ENCODE results near the gene BMAL1.

BMAL1 gene

DNA sequence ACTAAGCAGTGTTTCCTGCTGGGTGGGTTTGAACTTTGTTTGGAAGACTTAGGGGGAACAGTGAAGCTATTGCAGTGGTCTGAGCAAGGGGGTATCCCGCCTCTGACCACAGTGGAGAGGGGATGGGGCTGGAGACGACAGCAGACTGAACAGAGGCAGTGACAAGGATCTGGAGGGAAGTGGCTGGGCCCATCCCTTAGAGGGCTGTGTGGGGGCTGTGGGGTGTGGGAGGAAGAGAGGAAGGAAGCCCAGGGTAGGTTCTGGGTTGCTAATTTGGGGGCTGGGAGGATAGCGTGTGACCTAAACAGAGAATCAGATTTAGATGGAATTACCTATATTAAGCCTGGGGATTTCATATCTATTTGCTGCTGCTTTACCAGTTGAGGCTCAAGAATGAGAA is 70.7 kb downstream of the BMAL1 start:
- DNase-seq (ENCODE audit: extremely low read depth, insufficient read length): no peak

DNA sequence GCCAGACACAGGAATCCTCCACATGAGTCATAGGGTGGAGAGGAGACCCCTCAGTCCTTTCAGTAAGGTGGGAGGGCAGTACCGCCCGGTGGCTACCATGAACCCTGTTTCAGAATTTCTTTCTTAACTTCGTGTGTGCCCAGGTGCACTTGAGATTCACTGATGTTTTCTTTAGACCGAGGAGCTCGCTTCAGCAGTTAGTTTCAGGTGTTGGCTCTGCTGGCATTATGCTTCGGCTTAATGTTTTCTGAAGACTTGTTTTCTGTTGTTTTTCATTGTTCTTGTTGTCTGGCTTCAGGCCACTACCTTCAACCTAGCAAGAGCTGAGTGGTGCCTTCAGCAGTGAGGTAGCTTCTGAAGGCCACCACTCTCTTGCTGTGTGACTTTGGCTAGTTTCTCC is 71.5 kb downstream of the BMAL1 start:
- H3K36me3 ChIP-seq (ENCODE audit: control insufficient read depth, insufficient read depth, low read length): peaks cover 10% of the 10 kb centered on the region
- no peaks in the 10 kb centered on the region for H3K27me3 ChIP-seq (replicated peaks; ENCODE audit: control insufficient read depth, insufficient read depth, low read length)
- H3K4me3 ChIP-seq (replicated peaks; ENCODE audit: low read depth, low read length): no peak overlapping the region
- TF ChIP-seq, protein P1, sequence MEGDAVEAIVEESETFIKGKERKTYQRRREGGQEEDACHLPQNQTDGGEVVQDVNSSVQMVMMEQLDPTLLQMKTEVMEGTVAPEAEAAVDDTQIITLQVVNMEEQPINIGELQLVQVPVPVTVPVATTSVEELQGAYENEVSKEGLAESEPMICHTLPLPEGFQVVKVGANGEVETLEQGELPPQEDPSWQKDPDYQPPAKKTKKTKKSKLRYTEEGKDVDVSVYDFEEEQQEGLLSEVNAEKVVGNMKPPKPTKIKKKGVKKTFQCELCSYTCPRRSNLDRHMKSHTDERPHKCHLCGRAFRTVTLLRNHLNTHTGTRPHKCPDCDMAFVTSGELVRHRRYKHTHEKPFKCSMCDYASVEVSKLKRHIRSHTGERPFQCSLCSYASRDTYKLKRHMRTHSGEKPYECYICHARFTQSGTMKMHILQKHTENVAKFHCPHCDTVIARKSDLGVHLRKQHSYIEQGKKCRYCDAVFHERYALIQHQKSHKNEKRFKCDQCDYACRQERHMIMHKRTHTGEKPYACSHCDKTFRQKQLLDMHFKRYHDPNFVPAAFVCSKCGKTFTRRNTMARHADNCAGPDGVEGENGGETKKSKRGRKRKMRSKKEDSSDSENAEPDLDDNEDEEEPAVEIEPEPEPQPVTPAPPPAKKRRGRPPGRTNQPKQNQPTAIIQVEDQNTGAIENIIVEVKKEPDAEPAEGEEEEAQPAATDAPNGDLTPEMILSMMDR (IDR thresholded peaks at IDR 0.05; ENCODE audit: insufficient read depth, low read length, poor library complexity, severe bottlenecking): no peak
- DNase-seq (ENCODE audit: extremely low read depth, insufficient read length): no peak

More for the DNA sequence above, 70.7 kb downstream of the BMAL1 start:
- H3K27me3 ChIP-seq (replicated peaks; ENCODE audit: control insufficient read depth, insufficient read depth, low read length): no peaks in the 10 kb centered on the region
- H3K36me3 ChIP-seq (ENCODE audit: control insufficient read depth, insufficient read depth, low read length): peaks cover 10% of the 10 kb centered on the region
- H3K4me3 ChIP-seq (replicated peaks; ENCODE audit: low read depth, low read length): no peak overlapping the region
- TF ChIP-seq, protein P1 (IDR thresholded peaks at IDR 0.05; ENCODE audit: insufficient read depth, low read length, poor library complexity, severe bottlenecking): no peak

DNA sequence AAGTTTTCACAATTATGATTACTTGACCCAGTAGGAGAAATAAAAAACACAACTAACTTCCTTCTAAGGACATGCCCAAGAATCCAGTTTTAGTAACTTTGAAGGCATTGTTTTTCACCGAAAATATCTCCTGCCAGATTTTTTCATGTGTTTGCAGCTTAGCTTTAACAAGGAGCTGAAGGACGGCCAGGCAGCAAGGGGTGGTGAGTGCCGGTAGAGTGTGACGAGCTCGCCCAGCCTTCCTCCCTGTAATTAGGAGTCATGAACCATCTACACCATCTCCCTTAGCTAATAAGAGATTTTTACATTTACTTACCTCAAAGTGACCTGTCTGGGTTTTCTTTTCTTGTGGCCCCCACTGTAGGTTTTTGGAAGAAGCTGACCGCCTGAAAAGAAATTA is 72.0 kb downstream of the BMAL1 start:
- no peak for DNase-seq (ENCODE audit: extremely low read depth, insufficient read length)

DNA sequence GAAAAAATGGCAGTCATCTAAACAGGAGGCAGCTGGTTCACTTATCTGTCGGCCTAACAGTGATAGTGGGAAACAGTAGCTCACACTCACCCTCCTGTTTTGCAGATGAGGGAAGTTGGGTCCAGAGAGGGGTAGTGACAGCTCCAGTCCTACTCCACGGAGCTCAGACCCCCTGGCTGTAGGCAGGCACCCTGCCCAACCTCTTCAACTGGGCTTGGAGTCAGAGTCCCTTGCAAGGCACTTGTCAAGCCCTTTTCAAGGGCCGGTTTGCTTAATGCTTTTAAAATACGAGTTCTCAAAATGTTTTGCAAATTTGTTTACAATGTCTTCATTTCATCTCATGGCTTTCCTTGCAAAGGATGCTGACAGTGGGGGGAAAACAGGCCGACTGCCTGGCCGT is 75.1 kb downstream of the BMAL1 start:
- Histone ChIP-seq H3K27me3 (replicated peaks; ENCODE audit: control insufficient read depth, insufficient read depth, low read length) (no peaks in the 10 kb centered on the region), H3K36me3 (ENCODE audit: control insufficient read depth, insufficient read depth, low read length) (peaks cover 18% of the 10 kb centered on the region), H3K4me3 (replicated peaks; ENCODE audit: low read depth, low read length) (no peak overlapping the region)
- TF ChIP-seq, protein P1 (IDR thresholded peaks at IDR 0.05; ENCODE audit: insufficient read depth, low read length, poor library complexity, severe bottlenecking): no peak
- DNase-seq (ENCODE audit: extremely low read depth, insufficient read length): no peak

More for the DNA sequence above, 72.0 kb downstream of the BMAL1 start:
- Histone ChIP-seq H3K36me3 (ENCODE audit: control insufficient read depth, insufficient read depth, low read length) (peaks cover 11% of the 10 kb centered on the region), H3K27me3 (replicated peaks; ENCODE audit: control insufficient read depth, insufficient read depth, low read length) (no peaks in the 10 kb centered on the region), H3K4me3 (replicated peaks; ENCODE audit: low read depth, low read length) (no peak overlapping the region)
- TF ChIP-seq, protein P1 (IDR thresholded peaks at IDR 0.05; ENCODE audit: insufficient read depth, low read length, poor library complexity, severe bottlenecking): no peak

DNA sequence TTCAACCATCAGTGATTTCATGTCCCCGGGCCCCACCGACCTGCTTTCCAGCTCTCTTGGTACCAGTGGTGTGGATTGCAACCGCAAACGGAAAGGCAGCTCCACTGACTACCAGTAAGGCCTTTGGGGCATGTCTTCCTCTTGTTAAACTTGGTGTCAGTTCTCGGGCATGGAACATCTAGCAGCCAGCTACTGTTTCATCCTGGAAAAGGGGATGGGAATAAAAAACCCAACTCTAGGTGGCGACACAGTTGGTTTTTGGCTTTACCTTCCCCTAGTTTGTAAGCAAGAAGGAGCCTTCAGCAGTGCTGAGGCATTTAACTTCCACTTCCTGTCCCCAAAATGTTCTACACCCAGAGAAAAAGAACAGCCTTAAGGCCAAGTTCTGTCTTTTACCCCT is 76.7 kb downstream of the BMAL1 start:
- Histone ChIP-seq H3K36me3 (ENCODE audit: control insufficient read depth, insufficient read depth, low read length) (peaks cover 20% of the 10 kb centered on the region), H3K27me3 (replicated peaks; ENCODE audit: control insufficient read depth, insufficient read depth, low read length) (no peaks in the 10 kb centered on the region), H3K4me3 (replicated peaks; ENCODE audit: low read depth, low read length) (no peak overlapping the region)
- TF ChIP-seq, protein P1 (IDR thresholded peaks at IDR 0.05; ENCODE audit: insufficient read depth, low read length, poor library complexity, severe bottlenecking): peak; percentile 23
- DNase-seq (ENCODE audit: extremely low read depth, insufficient read length): no peak

DNA sequence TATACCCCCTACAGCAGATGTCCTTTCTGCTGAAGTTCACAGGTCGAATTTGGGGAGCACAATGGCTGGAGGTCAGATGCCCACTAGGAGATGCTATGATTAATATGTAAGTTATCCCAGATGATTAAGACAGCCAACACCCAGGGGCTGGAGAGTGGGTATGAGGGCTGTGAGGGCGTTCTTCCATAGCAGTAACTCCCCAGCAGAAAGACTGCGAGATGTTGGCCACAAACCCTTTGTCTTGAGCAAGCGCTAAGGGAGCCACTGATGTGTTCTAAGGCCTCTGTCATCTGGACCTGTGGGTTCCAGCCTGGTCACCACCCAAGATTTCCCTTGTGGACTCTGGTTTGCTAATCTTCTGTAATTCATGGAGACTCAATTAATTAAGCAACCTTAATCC is 77.6 kb downstream of the BMAL1 start:
- Histone ChIP-seq H3K36me3 (ENCODE audit: control insufficient read depth, insufficient read depth, low read length) (peaks cover 22% of the 10 kb centered on the region), H3K4me3 (replicated peaks; ENCODE audit: low read depth, low read length) (no peak overlapping the region), H3K27me3 (replicated peaks; ENCODE audit: control insufficient read depth, insufficient read depth, low read length) (no peaks in the 10 kb centered on the region)
- DNase-seq (ENCODE audit: extremely low read depth, insufficient read length): no peak
- TF ChIP-seq, protein P1 (IDR thresholded peaks at IDR 0.05; ENCODE audit: insufficient read depth, low read length, poor library complexity, severe bottlenecking): no peak

Measured in GM06990 (cell line).